Measurements from ENCODE around the gene COL8A2.
A peak's percentile ranks its signal among the peaks of the same experiment; 100 is the strongest.

Gene COL8A2

DNA sequence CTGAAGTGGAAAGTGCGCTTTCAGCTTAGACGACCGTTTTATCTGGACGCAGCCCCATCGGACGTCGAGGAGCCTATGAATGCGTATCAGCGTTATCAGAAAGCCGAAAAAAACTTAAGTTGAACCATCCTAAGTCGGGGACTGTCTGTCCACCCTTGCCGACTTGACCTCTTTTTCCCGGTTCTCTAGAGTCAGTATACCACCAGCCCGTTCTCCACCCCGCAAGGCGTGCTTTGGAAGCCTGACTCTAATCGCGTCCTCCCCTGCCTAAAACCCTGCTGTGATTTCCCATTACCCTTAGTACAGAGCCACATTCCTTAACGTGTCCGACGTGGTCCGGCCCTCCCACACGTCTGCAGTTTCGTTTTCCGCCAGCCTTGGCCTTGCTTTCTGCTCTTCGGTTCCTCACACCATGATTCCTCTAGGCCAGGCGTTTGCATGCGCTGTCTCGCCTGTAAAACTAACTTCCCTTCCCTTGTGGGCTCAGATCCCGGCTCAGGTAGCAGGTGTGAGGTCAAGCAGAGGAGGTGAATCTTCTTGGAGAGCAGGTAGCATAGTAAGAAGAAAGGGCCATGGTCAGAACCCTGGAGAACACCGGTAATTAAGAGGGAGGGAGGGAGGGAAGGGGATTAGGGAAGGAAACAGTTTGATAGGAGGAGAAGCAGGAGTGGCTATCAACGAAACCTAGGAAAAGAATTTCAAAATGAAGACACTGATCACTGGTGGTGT is 35.5 kb downstream of the COL8A2 start:
- DNase-seq (ENCODE audit: low read depth) = peak; percentile 34

DNA sequence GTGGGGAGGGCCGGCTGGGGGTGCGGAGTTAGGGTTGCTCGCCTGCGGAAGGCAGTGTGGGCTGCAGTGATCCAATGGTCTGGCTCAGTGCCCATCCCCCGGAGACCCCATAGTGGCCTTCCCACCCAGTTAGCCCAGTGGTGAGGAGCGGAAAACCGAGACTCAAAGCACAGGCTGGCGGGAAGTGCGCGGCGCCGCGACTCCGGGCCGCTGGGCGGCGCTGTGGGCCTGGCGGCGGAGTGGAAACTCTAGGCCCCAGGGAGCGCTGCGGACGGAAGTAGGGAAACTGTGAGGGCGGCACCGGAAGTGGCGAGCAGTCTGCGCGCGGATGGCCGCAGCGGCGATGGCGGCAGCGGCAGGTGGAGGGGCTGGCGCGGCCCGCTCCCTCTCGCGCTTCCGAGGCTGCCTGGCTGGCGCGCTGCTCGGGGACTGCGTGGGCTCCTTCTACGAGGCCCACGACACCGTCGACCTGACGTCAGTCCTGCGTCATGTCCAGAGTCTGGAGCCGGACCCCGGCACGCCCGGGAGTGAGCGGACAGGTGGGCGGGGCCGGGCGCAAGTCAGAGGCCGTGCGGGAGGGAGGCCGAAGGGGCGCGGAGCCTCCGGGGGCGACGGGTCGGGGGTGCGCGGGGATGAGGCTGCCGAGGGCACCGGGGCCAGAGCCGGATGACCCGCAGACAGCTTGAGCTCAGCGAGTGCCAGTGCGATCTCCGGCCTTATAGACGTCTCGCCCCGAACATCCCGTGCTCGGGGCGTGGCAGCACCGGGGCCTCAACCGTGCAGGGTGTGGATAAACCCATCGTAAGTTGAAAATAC is 36.2 kb downstream of the COL8A2 start, which contains the start of gene ADPRS:
Gene ADPRS, plus strand, starts transcription at position 316 of the 816 bp plus-strand sequence. Its CDS starts 13 bp downstream, at position 329.
- DNase-seq (ENCODE audit: low read depth) = peak; percentile 47

DNA sequence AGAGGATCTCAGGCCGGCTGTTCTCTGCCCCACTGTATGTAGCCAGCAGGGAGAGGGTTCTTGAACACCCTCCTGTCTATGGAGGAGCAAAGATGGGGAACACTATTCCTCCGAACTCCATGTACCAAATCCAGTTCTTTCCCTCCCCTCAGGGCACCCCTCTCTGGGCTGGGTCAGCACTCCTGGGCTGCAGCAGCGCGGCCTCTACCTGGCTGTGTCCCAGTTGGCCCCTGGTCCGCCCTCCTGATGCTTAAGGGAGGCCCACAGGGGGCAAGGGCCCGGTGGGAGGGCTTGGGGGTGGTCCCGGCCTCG is 36.8 kb downstream of the COL8A2 start:
- no peak for DNase-seq (ENCODE audit: low read depth)

DNA sequence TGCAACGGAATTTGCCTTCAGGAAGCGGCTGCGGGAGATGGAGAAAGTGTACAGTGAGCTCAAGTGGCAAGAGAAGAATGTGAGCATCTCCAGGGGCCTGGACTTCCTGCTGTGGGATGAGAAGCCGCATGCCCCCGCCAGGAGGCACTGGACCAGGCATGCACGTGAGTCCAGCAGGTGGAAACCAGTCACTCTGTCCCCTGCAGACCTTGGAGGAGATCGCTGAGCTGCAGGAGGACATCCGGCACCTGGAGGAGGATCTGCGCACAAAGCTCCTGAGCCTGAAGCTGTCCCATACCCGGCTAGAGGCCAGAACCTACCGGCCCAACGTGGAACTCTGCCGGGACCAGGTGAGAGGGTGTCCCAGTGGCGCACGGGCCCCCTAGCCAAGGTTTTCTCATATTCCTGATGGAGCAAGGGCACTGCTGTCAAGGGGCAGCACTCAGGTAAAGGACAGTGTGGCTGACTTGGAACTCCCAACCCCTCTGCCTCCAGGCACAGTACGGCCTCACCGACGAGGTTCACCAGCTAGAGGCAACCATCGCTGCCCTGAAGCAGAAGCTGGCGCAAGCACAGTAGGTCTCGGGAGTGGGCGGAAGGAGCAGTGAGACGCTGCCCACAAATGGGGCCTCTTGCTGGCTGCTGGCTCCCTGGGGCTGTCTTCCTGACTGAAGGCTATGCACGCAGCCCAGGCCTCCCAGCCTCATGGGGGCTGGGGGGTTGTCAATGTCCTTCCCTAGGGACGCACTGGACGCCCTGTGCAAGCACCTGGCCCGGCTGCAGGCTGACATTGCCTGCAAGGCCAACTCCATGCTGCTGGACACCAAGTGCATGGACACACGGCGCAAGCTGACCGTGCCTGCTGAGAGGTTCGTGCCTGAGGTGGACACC is 37.5 kb downstream of the COL8A2 start:
- DNase-seq (ENCODE audit: low read depth) = no peak

DNA sequence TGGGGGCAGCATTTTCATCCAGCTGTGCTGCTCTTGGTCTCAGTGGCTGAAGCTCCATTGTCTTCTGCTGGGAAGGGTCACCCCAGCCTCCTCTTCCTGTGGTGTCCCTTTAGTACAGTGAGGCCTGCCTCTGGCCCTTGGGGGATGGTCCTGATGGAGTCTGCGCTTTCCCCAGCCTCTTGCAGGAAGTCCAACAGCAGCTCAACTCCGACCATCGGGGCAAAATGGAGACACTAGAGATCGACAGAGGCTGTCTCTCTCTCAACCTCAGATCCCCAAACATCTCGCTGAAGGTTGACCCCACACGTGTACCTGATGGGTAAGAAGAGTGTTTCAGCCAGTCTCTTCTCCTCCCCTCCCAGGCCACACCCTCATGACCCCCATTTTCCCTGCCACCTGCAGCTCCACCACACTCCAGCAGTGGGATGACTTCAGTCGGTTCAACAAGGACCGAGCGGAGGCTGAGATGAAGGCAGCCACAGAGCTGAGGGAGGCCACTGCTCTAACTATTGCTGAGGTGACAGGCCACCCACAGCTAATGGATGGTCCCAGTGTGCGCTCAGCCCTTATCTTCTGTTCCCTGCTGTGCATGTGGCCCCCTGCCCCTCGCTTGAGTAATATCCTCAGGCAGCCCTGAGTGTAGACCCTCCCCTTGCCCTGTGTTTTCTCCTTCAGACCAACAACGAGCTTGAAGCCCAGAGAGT is 38.3 kb downstream of the COL8A2 start:
- DNase-seq (ENCODE audit: low read depth) = no peak

DNA sequence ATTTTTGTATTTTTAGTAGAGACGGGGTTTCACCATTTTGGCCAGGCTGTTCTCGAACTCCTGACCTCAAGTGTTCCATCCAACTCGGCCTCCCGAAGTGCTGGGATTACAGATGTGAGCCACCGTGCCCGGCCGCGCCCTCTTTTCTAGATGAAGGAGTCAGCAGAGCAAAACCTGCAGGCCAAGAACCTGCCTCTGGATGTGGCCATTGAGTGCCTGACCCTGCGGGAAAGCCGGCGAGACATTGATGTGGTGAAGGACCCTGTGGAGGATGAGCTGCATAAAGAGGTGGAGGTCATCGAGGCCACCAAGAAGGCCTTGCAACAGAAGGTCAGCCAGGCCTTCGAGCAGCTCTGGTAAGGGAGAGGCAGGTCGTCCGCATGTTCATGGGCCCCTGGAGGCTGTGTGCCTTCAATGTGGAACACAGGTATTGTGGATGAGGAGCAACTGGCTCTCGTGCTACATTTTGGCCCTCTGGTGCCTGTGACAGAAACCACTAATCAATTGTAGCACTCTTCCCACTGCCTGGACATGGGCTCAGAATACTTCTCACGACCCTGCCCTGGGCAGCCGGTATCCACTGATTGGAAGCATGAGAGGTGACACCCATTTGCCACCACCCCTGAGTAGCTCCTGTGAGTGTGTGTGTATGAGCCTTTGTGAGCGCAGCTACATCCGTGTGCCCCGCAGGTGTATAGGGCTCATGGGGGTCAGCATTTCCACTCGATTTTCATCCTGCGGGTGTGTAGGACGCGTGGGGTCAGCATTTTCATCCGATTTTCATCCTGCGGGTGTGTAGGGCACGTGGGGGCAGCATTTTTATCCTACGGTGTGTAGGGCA is 39.1 kb downstream of the COL8A2 start:
- DNase-seq (ENCODE audit: low read depth) = no peak

DNA sequence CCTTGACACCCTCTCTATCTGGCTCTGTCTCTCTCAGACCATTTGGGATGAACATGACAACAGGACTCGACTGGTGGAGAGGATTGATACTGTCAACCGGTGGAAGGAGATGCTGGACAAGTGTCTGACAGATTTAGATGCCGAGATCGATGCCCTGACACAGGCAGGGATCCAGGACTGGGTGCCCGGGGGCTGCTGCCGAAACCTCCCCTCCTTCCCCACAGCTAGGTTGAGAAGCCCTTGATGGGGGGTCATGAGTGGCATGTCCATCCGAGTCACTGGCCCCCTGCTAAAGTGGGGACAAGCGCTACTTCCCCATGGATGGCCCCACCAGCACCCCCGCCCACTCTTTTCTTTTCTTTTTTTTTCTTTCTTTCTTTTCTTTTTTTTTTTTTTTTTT is 39.9 kb downstream of the COL8A2 start:
- DNase-seq (ENCODE audit: low read depth) = no peak

DNA sequence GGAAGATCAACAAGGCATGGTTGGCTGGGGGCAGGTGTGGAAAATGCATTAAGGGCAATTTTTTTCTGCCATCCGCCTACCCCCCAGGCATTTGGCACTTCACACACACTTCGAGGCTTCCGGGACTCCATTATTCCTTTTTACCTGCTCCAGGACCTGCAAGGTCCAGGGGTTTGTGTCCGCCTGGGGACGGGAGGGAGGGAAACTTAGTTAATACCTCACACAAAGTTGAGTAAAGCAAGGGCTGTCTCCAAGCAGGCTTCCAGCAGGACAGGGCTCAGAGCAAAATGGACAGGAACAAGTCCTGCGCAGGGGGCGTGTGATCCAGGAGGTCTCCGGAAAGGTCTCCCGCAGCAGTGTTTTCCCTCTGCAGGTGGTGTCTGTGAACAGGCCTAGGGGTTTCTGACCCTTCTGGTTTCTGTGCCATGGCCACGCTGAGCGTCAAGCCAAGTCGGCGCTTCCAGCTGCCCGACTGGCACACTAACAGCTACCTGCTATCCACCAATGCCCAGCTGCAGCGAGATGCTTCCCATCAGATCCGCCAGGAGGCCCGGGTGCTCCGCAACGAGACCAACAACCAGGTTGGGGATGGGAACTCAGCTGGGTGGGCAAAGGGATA is 40.4 kb downstream of the COL8A2 start:
- DNase-seq (ENCODE audit: low read depth) = no peak

DNA sequence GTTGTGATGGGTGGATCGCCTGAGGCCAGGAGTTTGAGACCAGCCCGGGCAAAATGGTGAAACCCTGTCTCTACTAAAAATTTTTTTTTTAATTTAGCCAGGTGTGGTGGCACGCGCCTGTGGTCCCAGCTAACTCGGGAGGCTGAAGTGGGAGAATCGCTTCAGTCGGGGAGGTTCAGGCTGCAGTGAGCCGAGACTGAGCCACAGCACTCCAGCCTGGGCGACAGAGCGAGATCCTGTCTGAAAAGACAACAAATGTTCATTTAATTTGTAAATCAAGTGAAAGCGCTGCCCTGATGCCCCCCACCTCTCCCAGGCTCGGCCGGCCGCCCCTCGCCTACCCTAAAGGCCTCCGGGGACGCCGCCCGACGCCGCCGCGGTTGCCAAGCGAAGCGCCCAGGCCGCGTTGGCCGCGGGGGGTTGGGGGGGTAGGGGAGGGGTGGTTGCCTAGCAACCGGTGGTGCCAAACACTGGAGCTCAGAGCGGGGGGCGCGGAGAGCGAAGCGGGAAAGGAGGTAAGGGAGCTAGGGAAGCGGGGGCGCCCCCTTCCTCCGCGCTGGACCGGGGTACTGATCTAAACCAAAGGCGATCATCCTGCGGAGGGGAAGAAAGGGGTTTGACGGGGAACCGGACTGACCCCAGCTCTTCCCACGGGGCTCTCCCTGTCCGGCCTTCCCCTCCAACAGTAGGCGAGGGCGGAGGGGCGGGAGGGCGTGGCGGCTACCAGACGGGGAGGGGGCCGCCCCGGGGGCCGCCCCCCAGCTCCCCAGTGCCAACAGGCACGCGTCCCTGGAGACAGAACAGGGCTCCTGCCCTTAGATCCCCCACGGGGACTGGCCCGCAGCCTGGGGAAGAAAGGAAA is 41.2 kb downstream of the COL8A2 start, which contains the start of gene TEKT2:
Gene TEKT2, plus strand, starts transcription at position 460 of the 862 bp plus-strand sequence. CDS start 828 bp downstream, outside the sequence.
- no peak for DNase-seq (ENCODE audit: low read depth)

DNA sequence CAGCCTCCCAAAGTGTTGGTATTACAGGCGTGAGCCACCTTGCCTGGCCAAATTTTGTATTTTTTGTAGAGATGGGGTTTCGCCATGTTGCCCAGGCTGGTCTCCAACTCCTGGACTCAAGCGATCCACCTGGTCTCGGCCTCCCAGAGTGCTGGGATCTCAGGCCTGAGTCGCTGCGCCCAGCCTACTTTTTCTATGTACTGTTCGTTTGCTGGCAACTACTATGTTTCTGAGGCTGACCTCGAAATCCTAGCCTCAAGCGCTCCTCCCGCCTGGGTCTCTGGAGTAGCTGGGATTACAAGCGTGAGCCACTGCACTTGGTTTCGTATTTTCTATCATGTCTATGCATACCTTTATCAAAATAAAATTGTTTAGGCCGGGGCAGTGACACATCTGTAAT is 41.8 kb downstream of the COL8A2 start:
- DNase-seq (ENCODE audit: low read depth) = no peak

DNA sequence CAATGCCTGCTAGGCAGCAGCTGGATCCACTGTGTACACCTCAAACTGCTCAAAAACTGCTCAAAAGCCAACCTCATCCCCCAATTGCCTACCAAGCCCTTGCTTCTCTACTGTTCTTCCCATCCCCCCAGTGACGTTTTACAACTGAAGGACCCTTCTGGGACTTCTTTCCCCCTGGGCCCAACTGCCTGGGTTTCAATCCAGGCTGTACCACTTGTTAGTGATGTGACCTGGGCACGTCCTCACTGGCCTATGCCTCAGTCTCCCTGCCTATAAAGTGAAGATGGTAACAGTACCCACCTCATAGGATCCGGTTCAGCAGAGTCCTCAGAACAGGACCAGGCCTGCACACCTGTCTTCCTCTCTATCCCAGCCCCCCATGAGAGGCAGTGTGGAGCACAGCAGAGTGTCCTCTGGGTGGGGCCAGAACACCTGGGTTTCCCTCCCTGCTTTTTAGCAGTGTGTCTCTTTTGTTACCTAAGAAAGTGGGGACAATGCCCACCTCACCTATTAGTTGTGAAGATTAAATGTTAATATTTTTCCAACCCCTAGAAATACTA is 43.0 kb downstream of the COL8A2 start:
- no peak for DNase-seq (ENCODE audit: low read depth)

DNA sequence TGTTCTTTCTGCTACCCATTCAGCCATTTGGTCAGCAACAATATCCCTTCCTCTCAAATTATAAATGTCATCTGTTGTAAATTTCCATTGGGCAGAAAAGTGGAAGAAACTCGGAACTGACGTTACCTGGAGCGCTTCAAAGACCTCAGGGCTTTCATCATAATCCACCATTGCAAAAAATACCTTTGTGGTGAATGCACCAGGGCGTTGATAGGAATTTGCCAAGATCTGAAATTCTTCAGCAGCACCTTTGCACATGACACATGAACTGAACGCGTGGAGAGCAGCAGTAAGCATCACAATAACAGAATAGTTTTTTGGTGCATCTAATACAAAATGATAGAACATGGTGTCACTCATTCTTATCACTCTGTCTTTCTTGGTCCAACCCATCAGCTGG is 44.2 kb downstream of the COL8A2 start:
- DNase-seq (ENCODE audit: low read depth) = no peak

DNA sequence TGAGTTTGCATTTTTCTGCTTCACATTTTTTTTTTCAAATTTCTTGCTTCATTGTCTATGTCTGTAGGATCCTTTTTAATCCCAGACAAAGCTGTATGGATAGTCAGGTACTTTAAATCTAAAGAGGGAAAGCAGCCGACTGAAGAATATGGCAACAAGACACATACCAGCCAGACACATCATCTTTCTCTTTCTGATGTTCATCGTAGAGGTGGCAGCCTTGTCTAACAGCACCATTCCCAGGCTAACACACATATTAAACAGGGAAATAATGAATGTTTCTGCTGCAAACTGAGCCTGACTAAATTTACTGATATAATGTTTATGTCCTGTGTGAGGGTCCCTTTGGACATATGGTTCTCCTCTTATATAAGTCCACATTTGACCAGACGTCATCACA is 44.8 kb downstream of the COL8A2 start:
- DNase-seq (ENCODE audit: low read depth) = no peak

DNA sequence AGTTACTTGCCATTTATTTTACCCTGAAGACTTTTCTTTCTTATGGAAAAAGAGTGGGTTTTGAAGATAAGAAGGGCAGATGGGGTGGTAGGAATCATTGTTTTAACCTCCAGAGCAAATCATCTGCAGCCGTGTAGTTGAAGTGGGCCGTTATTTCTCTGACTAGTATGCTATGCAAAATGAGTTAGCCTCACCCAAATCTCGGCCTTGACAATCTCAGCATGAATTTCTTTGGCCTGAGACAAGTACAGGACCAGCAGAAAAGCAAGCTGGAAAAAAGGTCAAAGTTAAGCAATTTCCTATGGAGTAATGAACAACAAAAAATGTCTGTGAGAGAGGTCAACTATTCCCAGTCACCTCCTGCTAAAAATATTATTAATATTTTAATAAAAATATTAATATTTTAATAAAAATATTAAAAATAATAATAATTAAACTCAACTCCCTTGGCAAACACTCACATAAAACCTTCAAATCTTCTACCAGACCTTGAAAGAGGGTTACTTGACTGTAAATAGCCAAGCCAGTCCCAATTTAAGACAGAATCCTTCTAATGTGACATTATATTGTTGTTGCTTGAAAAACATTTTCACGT is 47.9 kb downstream of the COL8A2 start:
- DNase-seq (ENCODE audit: low read depth) = no peak

DNA sequence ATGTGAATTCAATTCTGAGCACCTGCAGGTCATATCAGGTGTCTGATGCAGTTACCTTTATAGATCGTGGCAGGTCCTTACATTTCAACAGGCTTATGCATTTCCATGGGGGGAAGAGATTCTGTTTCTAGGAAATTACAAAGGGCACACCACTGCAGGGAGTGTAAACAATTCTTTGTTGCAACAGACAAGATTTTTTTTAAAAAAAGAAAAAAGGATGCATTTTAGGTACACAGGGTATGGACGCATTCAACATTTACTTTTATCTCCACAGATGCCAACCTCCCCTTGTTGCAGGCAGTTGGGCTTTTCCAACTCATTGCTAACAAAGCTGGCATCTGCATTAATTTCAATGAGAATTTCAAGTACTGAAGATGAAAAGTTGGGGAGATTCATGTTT is 54.7 kb downstream of the COL8A2 start:
- DNase-seq (ENCODE audit: low read depth) = no peak

DNA sequence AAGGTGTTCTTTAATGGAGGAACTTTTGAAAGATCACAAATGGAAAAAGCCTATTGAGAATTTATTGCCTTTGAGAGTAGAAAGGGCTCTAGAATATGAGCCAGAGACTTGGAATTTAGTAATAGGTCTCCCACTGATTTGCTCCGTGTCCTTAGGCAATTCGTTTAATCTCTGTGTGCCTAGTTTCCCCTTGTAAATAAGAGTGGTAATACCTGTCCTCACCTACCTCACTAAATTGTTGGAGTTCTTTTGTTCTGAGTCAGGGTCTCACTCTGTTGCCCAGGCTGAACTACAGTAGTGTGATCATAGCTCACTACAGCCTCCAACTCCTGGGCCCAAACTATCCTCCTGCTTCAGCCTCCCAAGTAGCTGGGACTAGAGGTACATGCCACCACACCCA is 56.2 kb downstream of the COL8A2 start:
- DNase-seq (ENCODE audit: low read depth) = no peak

DNA sequence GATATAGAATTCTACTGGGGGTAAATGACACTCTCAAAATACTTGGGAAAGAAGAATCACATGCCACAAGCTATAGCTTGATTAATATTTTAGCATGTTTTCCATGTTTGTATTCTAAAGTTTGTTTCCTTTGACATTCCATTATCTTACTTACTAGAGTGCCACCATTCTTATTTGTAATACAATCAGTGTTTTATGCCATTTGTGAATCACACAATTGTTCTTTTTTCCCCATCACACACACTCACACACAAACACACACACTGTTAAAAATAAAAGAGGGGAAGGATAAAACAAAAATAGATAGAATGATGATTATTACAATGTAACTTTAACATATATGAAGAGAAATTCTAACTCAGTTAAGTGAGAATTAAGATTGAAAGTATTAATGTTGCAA is 57.2 kb downstream of the COL8A2 start:
- no peak for DNase-seq (ENCODE audit: low read depth)

DNA sequence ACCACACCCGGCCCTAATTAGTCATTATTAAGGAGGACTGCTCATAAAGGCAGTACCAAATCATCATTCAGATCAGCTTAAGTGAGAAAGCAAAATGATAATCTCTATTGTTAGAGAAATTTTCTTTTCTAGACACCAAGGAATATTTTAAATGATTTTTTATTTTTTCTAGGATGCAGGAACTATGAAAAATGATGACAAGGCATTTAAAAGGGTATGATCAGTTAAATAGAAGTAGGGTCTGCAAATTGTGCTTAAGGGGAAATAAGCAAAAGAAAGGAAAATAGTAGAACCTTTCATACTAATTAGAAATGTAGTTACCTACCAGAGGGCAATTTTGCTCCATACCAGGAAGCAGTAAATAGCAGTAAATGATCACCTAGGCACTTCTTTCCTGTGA is 62.7 kb downstream of the COL8A2 start:
- DNase-seq (ENCODE audit: low read depth) = no peak

DNA sequence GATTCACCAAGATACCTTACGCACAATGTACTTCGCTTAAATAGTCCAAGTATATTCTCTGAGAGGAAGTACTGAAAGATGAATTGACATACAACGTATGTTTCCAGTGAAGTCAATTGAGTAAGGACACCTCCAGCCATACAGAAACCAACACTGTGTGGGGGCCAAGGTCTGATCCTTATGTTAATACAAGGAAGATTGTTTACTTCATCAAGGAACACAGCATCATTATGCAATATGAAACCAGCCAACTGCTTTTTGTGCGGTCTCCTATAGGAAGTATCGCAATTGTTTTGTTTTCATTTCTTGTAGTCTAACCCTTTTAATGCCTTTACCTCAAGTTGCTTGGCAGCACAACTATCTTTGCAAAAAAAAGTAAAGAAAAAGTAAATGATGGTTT is 69.3 kb downstream of the COL8A2 start:
- no peak for DNase-seq (ENCODE audit: low read depth)

Measured in non-pigmented ciliary epithelial cell (primary cell).